Pancreas (tissue), 10 donors: Measurements from ENCODE around the gene MEA1. TPM values are rescaled to one million over a fixed set of nuclear protein-coding genes. Genes with fewer than 3 reads are reported as not detected.

Experiments
- ATAC-seq, 4 donors: fragments of 200-7000 bp; cut with Tn5 transposase; one replicate each; pipeline versions ENCODE4 v1.8.0 to v1.9.1; 2020; ENCODE audit warnings: mild to moderate bottlenecking in 4 of 4, moderate library complexity in 4 of 4
- DNase-seq, 6 donors: peaks; one replicate each; pipeline ENCODE4 v3.0.0-alpha.2; 2020
- FAIRE-seq: peaks from 2 replicates; lab custom pipeline; 2012; peaks lifted over from hg19 to GRCh38; lab: Jason Lieb, UNC
- H3K27ac ChIP-seq, 4 donors: fragments of 200-600 bp; sonication (generic); 1 replicate in 3 of 4; 2 replicates in 1 of 4; pipeline versions ENCODE4 v1.5.0 to v1.8.0; 2020
- H3K27me3 ChIP-seq, 4 donors: fragments of 200-600 bp; one replicate each; pipeline ENCODE4 v1.8.0; 2021
- H3K36me3 ChIP-seq, 3 donors: fragments of 200-600 bp; sonication (generic) in 1 of 3; one replicate each; pipeline versions ENCODE4 v1.5.0 to v1.8.0; 2020 to 2021
- H3K4me1 ChIP-seq, 3 donors: fragments of 200-600 bp; one replicate each; pipeline ENCODE4 v1.8.0; 2021
- H3K4me3 ChIP-seq, 4 donors: fragments of 200-600 bp; sonication (generic) in 2 of 4; one replicate each; pipeline versions ENCODE4 v1.5.0 to v1.8.0; 2020 to 2021
- H3K9me3 ChIP-seq, 4 donors: fragments of 200-600 bp; one replicate each; pipeline ENCODE4 v1.8.0; 2021
- WGBS, 2 donors: extraction: QIAGEN DNeasy Blood & Tissue Kit; methylation state at CpG; one replicate each; pipeline ENCODE4 v1.1.7; 2013; 5-methylcytosine and 5-hydroxymethylcytosine counted together
- intact Hi-C, 3 donors: fragments of 100-400 bp; cut with DNase I; formaldehyde crosslinking; loops; one replicate each; pipeline versions ENCODE4 v1.11.1 to v1.14.2; 2022
- polyA plus RNA-seq, 2 donors: library from polyadenylated mRNA; stranded (reverse); fragments of 200-250 nt; gene quantifications; one replicate each; pipeline ENCODE4 v1.2.3, GENCODE V29; 2013
- total RNA-seq, 6 donors: library from RNA; stranded (reverse); fragmentation: NEBNext Ultra II Directional in 4 of 6; extraction: Animal tissue kit (Norgen Biotek cat#: 25700) in 4 of 6; gene quantifications; one replicate each; pipeline versions ENCODE4 v1.2.1 to v1.2.4, GENCODE V29; 2021 to 2023
- TF ChIP-seq, protein P1 (sequence below), 4 donors: fragments of 200-600 bp; sonication (generic) in 3 of 4; IDR thresholded peaks; one replicate each; pipeline versions ENCODE4 v1.5.0 to v1.8.0; 2021; ENCODE audit warnings: antibody characterized with exemption in 4 of 4
- donor health status: healthy with polysubstance abuse.
- donor health status: DM: no; HTN: no; CAD: no; lungs with moderate emphysema.
- donor health status: DM: no; HTN: no; CAD: no.
- donor health status: control.
- donor health status: control.
- donor health status: Bipolar disorder and iron deficiency.
- donor health status: DM: yes; HTN: yes; CAD: no.
- donor health status: DM: no; HTN: no; CAD: no.
- donor health status: DM: no; HTN: no; CAD: no.
- donor health status: DM: yes; HTN: yes; CAD: no.

Gene MEA1
- total and polyA plus RNA-seq, 8 donors: 16.5 to 48.7 (median 24.6) TPM

DNA sequence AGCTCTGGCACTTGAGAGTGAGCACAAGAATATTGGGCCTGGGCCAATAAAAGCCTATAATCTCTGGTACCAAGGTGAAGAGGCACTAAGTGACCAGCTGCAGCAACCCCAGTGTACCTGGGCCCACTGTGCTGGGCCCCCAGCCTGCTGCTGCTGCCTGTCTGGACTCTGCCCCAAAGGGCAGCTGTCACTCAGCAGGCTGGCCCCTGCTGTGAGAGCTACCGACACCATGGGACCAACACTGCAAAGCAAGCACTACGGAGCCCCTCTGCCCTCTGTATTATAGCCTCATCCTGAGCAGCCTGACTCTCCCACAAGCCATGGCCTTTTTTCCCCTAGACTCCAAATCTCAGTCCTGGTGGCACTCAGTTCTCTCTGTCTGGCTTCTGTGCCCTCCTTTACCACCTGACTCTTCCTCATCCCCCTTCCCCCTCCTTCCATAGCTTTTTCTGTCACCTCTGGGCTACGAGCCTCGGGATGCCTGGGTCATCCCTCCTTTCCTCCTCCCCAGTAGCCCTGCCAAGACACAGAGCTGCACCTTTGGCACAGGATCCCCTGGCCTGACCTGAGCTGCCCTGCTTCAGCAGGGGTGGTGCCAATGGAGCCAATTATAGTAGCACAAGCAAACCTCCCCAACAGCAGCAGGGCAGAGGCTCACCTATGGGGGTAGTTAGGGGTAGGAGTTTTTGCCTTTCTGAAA, 21.9 kb upstream of the MEA1 start:
- TF ChIP-seq, protein P1, sequence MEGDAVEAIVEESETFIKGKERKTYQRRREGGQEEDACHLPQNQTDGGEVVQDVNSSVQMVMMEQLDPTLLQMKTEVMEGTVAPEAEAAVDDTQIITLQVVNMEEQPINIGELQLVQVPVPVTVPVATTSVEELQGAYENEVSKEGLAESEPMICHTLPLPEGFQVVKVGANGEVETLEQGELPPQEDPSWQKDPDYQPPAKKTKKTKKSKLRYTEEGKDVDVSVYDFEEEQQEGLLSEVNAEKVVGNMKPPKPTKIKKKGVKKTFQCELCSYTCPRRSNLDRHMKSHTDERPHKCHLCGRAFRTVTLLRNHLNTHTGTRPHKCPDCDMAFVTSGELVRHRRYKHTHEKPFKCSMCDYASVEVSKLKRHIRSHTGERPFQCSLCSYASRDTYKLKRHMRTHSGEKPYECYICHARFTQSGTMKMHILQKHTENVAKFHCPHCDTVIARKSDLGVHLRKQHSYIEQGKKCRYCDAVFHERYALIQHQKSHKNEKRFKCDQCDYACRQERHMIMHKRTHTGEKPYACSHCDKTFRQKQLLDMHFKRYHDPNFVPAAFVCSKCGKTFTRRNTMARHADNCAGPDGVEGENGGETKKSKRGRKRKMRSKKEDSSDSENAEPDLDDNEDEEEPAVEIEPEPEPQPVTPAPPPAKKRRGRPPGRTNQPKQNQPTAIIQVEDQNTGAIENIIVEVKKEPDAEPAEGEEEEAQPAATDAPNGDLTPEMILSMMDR (IDR thresholded peaks at IDR 0.05): no peak
- H3K36me3 ChIP-seq: peaks cover 0 to 37% (median 14%) of the 10 kb centered on the region in 3 donors

GRCh38 chr6:43034190-43034525, 20.4 kb upstream of the MEA1 start:
- H3K4me1 ChIP-seq: no peaks in the 10 kb centered on the region
- H3K4me3 ChIP-seq: no peak overlapping the region
- H3K9me3 ChIP-seq: no peaks in the 10 kb centered on the region
- intact Hi-C loops: no loop called here
- FAIRE-seq (no peak), ATAC-seq (no peak), DNase-seq (no peak)
- WGBS, 2 donors: 85 to 88% methylated on average over 2 of the region's 2 CpGs
- H3K36me3 ChIP-seq: peaks cover 0 to 44% (median 16%) of the 10 kb centered on the region in 3 donors
- TF ChIP-seq, protein P1 (IDR thresholded peaks at IDR 0.05): no peak
- no peak overlapping the region for H3K27ac ChIP-seq
- no peaks in the 10 kb centered on the region for H3K27me3 ChIP-seq

More for the DNA sequence above, 21.9 kb upstream of the MEA1 start:
- peak in 1 of 4 donors; percentile 19 for ATAC-seq
- Histone ChIP-seq H3K4me3 (no peak overlapping the region), H3K27me3 (no peaks in the 10 kb centered on the region), H3K4me1 (no peaks in the 10 kb centered on the region), H3K9me3 (no peaks in the 10 kb centered on the region), H3K27ac (no peak overlapping the region)
- WGBS, 2 donors: 68 to 80% methylated on average over 4 of the region's 4 CpGs
- DNase-seq: no peak
- no peak for FAIRE-seq
- intact Hi-C loops: no loop called here

GRCh38 chr6:43033496-43034189, 19.9 kb upstream of the MEA1 start:
- DNase-seq: no peak
- no peaks in the 10 kb centered on the region for H3K27me3 ChIP-seq
- TF ChIP-seq, protein P1 (IDR thresholded peaks at IDR 0.05): no peak
- H3K36me3 ChIP-seq: peaks cover 0 to 47% (median 22%) of the 10 kb centered on the region in 3 donors
- FAIRE-seq: no peak
- no peaks in the 10 kb centered on the region for H3K4me1 ChIP-seq
- H3K4me3 ChIP-seq: no peak overlapping the region
- no peak for ATAC-seq
- WGBS, 2 donors: 77 to 81% methylated on average over 2 of the region's 2 CpGs
- H3K9me3 ChIP-seq: no peaks in the 10 kb centered on the region
- intact Hi-C loops: no loop called here
- H3K27ac ChIP-seq: no peak overlapping the region

DNA sequence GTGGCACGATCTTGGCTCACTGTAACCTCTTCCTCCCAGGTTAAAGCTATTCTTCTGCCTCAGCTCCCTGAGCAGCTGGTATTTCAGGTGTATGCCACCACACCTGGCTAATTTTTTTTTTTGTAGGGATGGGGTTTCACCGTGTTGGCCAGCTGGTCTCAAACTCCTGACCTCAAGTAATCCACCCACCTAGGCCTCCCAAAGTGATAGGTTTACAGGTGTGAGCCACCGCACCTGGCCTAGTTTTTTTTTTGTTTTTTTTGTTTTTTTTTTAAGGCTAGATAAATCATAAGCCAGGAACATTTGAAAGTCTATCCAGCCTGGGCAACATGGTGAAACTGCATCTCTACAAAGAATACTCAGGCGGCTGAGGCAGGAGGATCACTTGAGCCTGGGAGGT, 18.6 kb upstream of the MEA1 start:
- Histone ChIP-seq H3K27ac (no peak overlapping the region), H3K4me3 (no peak overlapping the region), H3K36me3 (peaks cover 0 to 45% (median 15%) of the 10 kb centered on the region in 3 donors), H3K27me3 (no peaks in the 10 kb centered on the region), H3K4me1 (no peaks in the 10 kb centered on the region), H3K9me3 (no peaks in the 10 kb centered on the region)
- no peak for ATAC-seq
- intact Hi-C loops: no loop called here
- no peak for FAIRE-seq
- TF ChIP-seq, protein P1 (IDR thresholded peaks at IDR 0.05): no peak
- 86 to 88% methylated on average over 4 of the region's 4 CpGs for WGBS, 2 donors
- no peak for DNase-seq

- ATAC-seq (no peak), FAIRE-seq (no peak), DNase-seq (peak in 1 of 6 donors; percentile 6)
- TF ChIP-seq, protein P1 (IDR thresholded peaks at IDR 0.05): no peak
- no peak overlapping the region for H3K4me3 ChIP-seq
- H3K9me3 ChIP-seq: no peaks in the 10 kb centered on the region
- intact Hi-C loops: no loop called here
- H3K4me1 ChIP-seq: no peaks in the 10 kb centered on the region
- no peak overlapping the region for H3K27ac ChIP-seq
- H3K36me3 ChIP-seq: peaks cover 8 to 56% (median 17%) of the 10 kb centered on the region in 3 donors
- no peaks in the 10 kb centered on the region for H3K27me3 ChIP-seq
- 86 to 90% methylated on average over 9 of the region's 9 CpGs for WGBS, 2 donors
Measured at GRCh38 chr6:43029120-43029519, 15.4 kb upstream of the MEA1 start.
